Uterus (tissue), 2 donors: ENCODE results near the gene TNS2.

Experiments
- POLR2A ChIP-seq, 2 donors: fragments of 450-650 bp; IDR thresholded peaks; one replicate each; pipeline ENCODE4 v1.6.1; 2016; ENCODE audit warnings: antibody characterized with exemption in 2 of 2, mild to moderate bottlenecking in 1 of 2, moderate library complexity in 1 of 2
- TF ChIP-seq, protein P1 (sequence below), 4 experiments: fragments of 200-600 bp in 2 of 4; fragments of 450-650 bp in 2 of 4; sonication (generic) in 2 of 4; IDR thresholded peaks; one replicate each; pipeline ENCODE4 v1.5.1; 2016 to 2019; ENCODE audit warnings: antibody characterized with exemption in 4 of 4, mild to moderate bottlenecking in 2 of 4, moderate library complexity in 1 of 4

DNA sequence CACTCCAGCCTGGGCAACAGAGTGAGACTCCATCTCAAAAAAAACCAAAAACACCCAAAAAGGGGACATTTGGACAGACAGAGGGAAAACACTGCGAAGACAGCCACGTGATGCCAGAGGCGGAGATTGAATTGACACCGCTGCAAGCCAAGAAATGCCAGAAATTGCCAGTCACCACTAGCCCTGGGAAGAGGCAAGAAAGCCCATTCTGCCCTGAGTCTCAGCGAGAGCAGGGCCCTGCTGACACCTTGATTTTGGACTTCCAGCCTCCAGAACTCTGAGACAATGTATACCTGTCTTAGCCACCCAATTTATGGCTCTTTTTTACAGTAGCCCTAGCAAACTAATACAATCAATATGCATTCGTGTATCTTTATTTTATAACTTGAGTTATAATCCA is 40.2 kb downstream of the TNS2 start:
- TF ChIP-seq, protein P1, sequence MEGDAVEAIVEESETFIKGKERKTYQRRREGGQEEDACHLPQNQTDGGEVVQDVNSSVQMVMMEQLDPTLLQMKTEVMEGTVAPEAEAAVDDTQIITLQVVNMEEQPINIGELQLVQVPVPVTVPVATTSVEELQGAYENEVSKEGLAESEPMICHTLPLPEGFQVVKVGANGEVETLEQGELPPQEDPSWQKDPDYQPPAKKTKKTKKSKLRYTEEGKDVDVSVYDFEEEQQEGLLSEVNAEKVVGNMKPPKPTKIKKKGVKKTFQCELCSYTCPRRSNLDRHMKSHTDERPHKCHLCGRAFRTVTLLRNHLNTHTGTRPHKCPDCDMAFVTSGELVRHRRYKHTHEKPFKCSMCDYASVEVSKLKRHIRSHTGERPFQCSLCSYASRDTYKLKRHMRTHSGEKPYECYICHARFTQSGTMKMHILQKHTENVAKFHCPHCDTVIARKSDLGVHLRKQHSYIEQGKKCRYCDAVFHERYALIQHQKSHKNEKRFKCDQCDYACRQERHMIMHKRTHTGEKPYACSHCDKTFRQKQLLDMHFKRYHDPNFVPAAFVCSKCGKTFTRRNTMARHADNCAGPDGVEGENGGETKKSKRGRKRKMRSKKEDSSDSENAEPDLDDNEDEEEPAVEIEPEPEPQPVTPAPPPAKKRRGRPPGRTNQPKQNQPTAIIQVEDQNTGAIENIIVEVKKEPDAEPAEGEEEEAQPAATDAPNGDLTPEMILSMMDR (IDR thresholded peaks at IDR 0.05) = no peak
- no peak for TF ChIP-seq POLR2A (IDR thresholded peaks at IDR 0.05)
